Endometrial microvascular endothelial cells (primary cell): ENCODE measurements around the gene CLN3. TPM values are rescaled to one million over a fixed set of nuclear protein-coding genes. Genes with fewer than 3 reads are reported as not detected.
"Not testable (repeated sequence)": the region's sequence is repeated elsewhere in the genome, so short reads cannot be mapped to it uniquely, and the experiment has no call there.

Experiments used
- in situ Hi-C: cut with HindIII; loops from 2 replicates; pipeline ENCODE4 v1.10.0; 2017; ENCODE audit warnings: low sequenced_read_pairs, low pct_unique_long_range_greater_than_20kb; ENCODE audit errors: inconsistent ontology term
- total RNA-seq: library from RNA; depleted of rRNA; stranded (reverse); fragments of >200 nt; gene quantifications from one replicate; pipeline ENCODE4 v1.2.3, GENCODE V29; 2015; ENCODE audit errors: inconsistent ontology term

CLN3 gene
- total RNA-seq, 1 donor from 2014 or later: 28.6 TPM

- in situ Hi-C loops: no loop called here
Measured at GRCh38 chr16:28520672-28521071, 28.8 kb upstream of the CLN3 start.

DNA sequence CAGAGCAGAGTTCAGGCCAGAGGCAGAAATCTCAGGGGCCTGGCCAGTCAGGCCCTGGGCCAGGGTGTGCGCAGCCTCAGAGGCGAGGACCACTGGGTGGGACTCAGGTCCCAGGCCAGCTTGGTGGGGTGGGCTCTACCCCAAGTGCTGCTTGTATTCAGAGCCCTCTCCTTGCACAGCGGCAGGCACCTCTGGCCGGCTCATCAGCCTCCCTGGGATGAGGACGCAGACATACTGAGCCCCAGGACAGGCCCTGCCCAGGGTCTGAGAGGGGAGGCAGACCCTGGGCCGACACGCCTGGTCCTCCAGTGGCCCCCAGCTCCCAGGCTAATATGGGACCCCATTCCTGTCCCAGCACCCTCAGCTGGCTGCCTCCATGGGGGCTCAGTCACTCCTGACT, 22.4 kb upstream of the CLN3 start:
- in situ Hi-C loops: no loop called here

DNA sequence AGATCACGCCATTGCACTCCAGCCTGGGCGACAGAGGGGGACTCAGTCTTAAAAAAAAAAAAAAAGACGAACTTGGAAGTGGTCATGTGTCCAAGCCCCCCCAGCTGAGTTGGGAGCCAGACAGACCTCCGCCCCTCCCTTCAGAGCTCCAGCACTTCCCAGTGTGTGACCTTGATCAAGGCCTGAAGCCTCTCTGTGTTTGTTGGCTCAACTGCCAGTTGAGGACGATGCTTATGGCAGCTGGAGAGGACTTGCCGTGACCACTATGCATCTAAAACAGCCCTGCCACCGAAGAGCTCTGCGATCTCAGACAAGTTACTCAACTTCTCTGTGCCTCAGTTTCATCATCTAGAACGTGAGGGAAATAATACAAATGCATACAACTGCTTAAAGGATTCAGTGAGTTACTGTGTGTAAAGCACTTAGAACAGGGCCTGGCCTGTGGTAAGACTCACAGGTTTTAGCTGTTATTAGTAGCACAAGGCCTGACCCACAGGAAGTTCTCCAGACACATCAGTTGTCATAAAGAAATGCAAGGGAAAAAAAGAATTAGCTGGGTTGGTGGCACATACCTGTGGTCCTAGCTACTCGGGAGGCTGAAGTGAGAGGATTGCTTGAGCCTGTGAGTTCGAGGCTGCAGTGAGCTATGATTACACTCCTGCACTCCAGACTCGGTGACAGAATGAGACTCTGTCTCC, 21.8 kb upstream of the CLN3 start:
- in situ Hi-C loops: no loop called here

DNA sequence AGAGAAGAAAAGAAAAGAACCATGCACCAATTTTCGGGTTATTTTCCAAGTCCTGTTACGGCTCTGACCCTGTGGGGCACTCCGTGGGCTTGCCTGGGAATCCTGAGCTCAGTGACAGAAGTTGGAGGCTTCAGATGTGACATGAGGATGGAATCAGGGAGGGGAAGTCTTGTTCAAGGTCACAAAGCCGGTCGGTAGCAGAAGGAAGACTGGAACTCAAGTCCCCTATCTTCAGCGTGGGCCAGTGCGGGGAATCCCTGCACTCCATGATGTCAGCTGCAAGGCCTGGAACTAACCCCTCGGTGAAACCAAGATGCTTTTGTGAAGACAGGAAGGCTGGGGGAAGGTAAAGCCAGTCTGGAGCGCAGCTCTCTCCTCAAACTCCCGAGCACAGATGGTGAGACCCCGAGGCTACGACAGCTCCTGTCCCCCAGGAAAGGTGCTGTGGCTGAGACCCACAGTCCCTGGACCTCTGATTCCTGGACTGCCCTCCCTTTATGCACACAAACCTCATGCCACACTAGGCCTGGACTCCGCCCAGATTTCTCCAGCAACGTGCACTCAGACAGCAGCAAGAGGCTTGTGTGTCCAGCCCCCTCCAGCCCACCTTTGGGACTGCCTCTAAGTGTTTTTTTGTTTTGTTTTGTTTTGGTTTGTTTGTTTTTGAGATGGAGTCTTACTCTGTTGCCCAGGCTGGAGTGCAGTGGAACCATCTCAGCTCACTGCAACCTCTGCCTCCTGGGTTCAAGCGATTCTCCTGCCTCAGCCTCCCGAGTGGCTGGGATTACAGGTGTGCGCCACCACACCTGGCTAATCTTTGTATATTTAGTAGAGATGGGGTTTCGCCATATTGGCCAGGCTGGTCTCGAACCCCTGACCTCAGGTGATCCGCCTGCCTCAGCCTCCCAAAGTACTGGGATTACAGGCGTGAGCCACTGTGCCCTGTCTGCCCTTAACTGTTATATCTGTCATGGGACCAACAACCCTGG, 20.2 kb upstream of the CLN3 start:
- in situ Hi-C loops: no loop called here

DNA sequence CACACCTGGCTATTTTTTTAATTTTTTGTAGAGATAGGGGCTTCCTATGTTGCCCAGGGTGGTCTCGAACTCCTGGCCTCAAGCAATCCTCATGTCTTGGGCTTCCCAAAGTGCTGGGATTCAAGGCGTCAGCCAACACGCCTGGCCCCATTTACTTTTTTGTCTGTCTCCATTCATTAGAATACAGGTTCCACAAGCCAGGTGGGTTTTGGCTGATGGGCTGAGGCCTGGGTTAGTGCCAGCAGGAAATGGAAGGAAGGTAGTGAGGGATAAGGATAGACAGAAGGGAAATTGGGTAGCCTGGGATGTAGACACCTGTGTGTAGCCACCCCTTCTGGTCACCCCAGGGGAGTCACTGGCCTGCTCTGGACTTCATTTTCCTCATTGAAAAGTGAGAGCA, 19.2 kb upstream of the CLN3 start:
- in situ Hi-C loops: no loop called here

DNA sequence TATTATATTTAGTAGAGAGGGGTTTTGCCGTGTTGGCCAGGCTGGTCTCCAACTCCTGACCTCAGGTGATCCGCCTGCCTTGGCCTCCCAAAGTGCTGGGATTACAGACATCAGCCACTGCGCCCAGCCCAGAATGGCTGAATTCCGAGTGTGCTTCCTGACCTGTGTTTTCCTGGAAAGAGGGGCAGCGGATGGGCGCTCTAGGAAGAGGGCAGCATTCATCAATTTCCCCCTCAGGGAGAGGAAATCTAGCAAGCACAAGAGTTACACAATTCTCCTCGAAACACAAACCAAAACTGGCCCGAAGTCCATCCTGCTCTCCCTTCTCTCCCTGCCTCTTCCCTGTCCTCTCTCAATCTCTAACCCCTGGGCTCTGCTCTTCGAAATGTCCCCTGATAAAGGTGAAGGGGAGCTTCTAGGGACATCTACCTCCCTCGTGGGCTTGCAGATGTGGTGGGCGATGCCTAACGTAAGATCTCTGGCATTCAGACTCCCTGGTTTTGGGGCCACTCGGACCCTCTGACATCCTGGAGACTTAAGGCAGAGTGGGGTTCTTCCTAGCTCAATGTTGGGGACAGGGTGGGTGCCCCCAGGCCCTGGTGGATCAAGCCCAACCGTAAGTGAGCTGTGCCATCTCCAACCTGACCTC, 13.7 kb upstream of the CLN3 start:
- in situ Hi-C loops: no loop called here

DNA sequence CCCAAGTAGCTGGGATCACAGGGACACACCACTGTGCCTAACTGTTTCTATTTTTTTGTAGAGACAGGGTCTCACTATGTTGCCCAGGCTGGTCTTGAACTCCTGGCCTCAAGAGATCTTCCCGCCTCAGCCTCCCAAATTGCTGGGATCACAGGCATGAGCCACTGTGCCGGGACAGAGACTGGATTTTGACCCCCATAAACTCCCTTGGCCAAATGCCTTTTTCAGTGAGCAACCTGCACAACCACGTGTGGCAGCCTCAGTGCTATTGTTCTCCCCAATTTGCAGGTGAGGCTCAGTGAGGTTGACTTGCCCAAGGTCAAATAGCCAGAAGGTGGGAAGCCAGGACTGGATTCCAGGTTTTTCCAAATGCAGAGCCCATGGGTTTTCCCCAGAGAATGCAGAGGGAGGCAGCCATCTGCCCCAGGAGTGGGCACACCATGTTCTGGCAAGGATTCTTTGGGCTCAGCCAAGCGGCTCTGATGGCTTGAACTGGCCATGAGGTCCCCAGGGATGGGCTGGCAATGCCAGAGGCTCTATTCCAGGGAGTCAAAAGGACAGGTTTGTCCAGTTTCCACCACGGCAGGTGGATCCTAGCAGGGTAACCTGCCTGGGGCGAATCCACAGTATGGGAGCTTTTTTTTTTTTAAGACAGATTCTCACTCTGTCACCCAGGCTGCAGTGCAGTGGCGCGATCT, 13.0 kb upstream of the CLN3 start:
- in situ Hi-C loops: no loop called here

DNA sequence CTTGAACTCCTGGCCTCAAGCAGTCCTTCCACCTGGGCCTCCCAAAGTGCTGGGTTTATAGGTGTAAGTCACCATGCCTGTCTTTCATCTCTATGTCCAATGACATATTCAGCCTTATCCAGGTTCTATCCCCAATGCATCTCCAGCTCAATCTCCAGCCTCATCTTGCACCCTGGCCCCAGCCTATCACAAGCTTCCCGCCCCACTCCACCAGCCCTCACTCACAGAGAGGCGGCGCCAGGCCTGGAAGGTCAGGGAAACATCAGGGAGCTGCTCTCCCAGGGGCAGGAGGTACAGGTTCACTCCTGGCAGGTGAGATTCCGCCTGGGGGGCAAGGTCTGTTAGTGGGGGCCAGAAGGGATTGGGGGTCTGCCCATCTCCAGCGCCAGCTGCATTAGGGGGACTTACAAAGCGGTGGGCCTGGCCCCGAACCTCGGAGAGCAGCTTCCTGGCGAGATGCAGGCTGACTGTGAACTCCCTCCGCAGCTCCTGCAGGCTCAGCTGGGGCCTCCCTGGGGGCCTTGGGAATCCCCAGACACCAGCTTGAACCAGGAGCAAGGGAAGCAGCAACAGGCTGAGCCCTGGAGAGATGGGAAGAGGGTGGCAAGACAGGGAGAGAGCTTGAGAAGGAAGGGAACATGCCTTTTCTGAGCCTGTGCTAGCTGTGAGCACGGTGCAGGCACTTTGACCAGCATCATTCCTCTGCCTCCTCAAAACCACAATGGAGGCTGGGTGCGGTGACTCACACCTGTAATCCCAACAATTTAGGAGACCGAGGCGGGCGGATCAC, 11.8 kb upstream of the CLN3 start:
- in situ Hi-C loops: no loop called here

- in situ Hi-C loops: no loop called here
Measured at GRCh38 chr16:28502290-28502689, 10.4 kb upstream of the CLN3 start.

DNA sequence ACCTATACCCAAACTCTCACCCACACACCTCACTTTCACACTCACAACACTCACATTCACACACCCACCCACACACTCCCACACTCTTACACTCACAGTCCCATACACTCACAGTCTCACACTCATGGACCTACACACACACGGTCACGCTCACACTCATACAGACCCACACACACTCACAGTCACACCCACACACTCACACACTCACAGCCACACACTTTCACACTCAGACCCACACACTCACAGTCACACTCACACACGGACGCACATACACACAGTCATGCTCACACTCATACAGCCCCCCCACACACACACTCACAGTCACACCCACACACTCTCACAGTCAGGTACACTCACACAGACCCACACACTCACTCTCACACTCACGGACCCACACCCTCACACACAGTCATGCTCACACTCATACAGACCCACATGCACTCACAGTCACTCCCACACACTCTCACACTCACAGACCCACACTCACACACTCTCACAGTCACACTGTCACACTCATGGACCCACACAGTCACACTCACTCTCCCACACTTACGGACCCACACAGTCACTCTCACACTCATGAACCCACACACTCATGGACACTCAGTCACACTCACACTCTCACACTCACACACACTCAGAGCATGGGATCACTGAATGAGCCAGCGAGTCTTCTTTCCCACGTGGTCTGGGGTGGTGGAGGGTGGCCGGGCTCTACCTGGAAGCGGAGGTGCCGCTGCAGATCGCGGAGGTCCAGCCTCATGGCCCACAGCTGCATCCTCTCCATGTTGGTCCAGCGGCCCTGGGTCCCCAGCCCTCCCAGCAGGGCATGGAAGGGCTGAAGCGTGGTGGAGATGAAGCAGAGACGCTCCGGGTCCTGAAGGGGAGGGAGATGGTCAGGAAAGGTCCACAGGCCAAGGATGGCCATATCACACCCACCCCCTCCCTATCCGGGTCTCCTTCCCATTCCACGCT, 9.7 kb upstream of the CLN3 start:
- in situ Hi-C loops: no loop called here

DNA sequence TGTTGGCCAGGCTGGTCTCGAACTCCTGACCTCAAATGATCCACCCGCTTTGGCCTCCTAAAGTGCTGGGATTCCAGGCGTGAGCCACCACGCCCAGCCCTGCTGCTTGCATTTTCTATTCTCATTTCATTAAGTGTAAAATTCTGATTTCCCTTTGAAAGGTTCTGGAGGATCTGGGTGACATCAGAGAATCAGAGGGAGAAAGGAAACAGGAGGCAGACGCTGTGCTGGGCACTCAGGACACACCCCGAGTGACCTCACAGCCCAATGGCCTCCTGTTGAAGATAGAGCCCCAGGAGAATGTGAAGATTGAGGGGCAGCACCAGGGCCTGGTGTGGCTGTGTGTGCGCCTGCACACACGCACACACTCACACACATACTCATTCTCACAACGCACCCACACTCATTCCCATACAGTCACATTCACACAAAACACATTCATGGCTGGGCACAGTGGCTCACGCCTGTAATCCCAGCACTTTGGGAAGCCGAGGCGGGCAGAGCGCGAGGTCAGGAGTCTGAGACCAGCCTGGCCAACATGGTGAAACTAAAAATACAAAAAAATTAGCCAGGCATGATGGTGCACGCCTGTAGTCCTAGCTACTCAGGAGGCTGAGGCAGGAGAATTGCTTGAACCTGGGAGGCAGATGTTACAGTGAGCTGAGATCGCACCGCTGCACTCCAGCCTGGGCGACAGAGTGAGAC, 8.8 kb upstream of the CLN3 start:
- in situ Hi-C loops: not testable (repeated sequence)

DNA sequence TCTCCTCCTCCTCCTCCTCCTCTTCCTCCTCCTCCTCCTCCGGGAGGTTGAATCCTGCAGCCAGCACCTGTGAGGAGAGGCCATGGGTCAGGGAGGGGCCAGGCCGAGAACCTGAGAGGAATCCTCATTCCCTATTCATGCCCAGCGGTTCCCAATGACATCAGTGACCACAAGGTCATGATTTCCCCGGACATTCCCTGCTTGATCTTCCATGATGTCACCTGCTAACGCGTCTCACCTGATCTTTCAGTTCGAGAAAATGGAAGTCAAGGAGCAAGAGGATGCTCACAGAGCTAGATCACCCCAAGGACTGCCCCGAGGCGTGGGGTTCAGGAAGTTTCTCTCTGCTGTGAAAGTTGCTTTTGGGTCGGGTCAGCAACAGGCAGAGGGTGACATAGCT, 8.0 kb upstream of the CLN3 start:
- in situ Hi-C loops: no loop called here

DNA sequence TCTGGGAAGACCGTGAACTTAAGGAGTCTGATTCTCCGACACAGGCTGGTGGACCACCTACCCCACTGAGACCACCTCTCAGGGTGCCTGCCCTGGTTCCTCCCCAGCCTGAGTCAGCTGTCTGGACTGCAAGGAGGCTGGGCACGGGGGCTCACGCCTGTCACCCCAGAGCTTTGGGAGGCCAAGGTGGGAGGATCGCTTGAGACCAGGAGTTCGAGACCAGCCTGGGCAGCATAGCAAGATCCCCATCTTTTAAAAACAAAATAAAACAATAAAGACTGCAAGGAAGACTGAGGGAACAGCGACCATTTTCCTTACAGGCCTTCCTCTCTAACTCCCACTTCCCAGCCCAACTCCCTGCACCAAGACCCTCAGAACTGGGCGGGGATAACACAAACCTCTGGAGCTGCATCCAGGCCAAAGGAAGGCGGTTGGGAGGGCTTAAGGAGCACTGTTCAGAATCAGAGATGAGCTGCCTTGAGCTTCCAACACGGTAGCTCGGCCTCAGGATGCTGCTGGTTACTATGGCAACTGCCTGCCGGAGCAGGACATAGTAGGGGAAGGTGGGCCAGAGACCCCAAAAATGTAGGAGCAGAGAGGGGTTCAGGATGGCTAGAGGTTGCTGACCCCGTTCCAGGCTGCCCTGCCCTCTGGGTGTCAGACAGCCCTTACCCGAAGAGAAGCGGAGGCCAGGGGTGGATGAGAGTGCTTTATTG, 7.0 kb upstream of the CLN3 start:
- in situ Hi-C loops: no loop called here

- in situ Hi-C loops: no loop called here
Measured at GRCh38 chr16:28497861-28498599, 6.2 kb upstream of the CLN3 start.

DNA sequence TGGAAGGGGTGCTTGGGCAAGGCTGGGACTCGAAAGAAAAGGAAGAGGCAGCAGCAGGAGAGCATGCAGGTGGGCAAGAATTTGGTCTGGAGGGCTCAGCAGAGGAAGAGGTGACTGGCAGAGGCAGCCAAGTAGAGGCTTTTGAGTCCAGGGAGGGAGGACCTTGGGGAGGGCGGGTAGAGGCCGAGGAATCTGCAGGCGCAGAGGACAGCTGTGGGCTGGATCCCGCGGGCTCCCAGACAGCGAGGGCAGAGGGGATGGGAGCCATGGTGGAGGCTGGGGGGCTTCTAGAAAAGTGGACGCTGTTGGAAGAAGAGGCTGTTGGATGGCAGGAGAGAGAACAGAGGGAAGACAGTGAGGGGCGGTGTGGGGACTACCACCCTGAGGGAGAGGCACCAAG, 5.5 kb upstream of the CLN3 start:
- in situ Hi-C loops: no loop called here

DNA sequence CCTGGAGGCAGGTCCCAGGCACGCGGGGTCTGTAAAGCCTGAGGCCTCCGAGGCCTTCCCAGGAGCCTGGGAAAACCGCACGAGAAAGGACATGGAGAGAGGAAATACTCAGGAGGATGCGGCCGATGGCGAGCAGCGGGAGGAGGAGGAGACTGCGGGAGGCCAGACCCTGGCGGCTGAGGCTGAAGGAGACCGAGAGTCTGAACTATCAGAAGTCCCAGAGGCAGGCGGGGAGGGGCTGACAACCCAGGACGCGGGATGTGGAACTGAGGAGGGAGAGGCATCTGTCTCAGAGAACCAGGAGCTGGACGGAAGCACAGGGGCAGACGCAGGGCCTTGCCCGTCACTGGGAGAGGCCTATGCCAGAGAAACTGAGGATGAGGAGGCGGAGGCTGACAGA, 5.0 kb upstream of the CLN3 start:
- in situ Hi-C loops: no loop called here
